Panc1 (cell line): ENCODE measurements around the gene FAM228B.

Experiments used
- SIN3A ChIP-seq: IDR thresholded peaks from 2 replicates; pipeline ENCODE4 v1.6.1; 2012; ENCODE audit warnings: low read depth, mild to moderate bottlenecking, low read length, moderate library complexity, borderline replicate concordance; ENCODE audit not compliant: insufficient read depth
- TCF7L2 ChIP-seq: IDR thresholded peaks from 2 replicates; pipeline ENCODE4 v1.6.1; 2011; ENCODE audit warnings: mild to moderate bottlenecking, low read depth, low read length, inconsistent platforms
- TF ChIP-seq, protein P1 (sequence below): fragments of 450-650 bp; IDR thresholded peaks from 2 replicates; pipeline ENCODE4 v1.5.1; 2017; ENCODE audit warnings: mild to moderate bottlenecking

DNA sequence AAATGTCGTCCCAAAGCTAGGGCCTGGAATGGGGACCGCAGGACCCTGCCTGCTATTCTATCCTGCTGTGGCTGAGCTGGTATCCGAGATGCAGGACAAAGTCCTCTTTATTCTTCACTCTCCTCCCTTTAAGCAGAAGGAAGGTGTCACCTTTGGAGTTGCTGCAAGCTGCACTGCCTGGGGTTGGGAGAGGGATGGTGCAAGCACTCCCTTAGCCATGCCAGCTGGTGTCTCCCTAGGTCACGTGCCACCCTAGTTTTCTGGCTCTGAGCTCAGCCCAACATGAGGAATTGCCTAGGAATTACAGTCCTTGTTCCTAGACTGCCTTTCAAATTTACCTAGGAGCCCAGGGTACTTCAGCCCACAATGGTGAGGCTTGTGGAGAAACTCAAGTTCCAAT is 30.2 kb downstream of the FAM228B start:
- TF ChIP-seq, protein P1, sequence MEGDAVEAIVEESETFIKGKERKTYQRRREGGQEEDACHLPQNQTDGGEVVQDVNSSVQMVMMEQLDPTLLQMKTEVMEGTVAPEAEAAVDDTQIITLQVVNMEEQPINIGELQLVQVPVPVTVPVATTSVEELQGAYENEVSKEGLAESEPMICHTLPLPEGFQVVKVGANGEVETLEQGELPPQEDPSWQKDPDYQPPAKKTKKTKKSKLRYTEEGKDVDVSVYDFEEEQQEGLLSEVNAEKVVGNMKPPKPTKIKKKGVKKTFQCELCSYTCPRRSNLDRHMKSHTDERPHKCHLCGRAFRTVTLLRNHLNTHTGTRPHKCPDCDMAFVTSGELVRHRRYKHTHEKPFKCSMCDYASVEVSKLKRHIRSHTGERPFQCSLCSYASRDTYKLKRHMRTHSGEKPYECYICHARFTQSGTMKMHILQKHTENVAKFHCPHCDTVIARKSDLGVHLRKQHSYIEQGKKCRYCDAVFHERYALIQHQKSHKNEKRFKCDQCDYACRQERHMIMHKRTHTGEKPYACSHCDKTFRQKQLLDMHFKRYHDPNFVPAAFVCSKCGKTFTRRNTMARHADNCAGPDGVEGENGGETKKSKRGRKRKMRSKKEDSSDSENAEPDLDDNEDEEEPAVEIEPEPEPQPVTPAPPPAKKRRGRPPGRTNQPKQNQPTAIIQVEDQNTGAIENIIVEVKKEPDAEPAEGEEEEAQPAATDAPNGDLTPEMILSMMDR = no peak
- TF ChIP-seq SIN3A (no peak), TCF7L2 (no peak)
